ENCODE measurements around the gene MBOAT2. TPM values are rescaled to one million over a fixed set of nuclear protein-coding genes. Genes with fewer than 3 reads are reported as not detected.
A peak's percentile ranks its signal among the peaks of the same experiment; 100 is the strongest.

MBOAT2 gene
- total and polyA plus RNA-seq, 4 donors = 5.0 to 26.3 (median 15.0) TPM

DNA sequence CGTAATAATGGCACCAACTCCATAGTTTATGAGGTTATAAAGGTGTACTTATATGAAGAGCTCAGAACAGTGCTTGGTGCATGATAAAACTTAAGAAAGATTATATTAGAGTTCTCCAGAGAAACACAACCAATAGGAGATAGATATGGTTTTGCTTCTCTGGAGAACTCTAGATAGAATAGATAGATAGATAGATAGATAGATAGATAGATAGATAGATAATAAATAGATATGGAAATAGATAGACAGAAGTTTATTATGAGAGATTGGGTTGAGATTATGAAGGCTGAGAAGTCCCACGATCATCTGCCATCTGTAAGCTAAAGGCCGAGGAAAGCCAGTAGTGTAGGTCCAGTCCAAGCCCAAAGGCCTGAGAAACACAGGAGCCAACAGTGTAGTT is 2.9 kb upstream of the MBOAT2 start:
- no peaks in the 10 kb centered on the region for H3K27me3 ChIP-seq (ENCODE audit: control insufficient read depth in 1 of 2, insufficient read depth in 2 of 2, low read length in 1 of 2)
- no peaks in the 10 kb centered on the region for H3K4me1 ChIP-seq (ENCODE audit: control insufficient read depth in 1 of 2, insufficient read depth in 2 of 2, low read length in 2 of 2)
- intact Hi-C loops (cut with DNase I) = loop anchor here in 1 of 2 donors (10.0 kb wide), 1 partner anchor 172 kb away; the partner anchor contains the start of gene KIDINS220
- no peak overlapping the region for H3K4me3 ChIP-seq (ENCODE audit: low read length in 2 of 2)
- ATAC-seq (ENCODE audit: low FRiP score) (no peak), DNase-seq (no peak)
- H3K27ac ChIP-seq (ENCODE audit: low read depth in 1 of 2, low read length in 2 of 2) = no peak overlapping the region
- 93 to 94% methylated on average over 3 of the region's 3 CpGs for WGBS, 2 donors
- no peaks in the 10 kb centered on the region for H3K9me3 ChIP-seq (ENCODE audit: control insufficient read depth, low read length)
- H3K36me3 ChIP-seq (ENCODE audit: control insufficient read depth in 1 of 2, insufficient read depth in 2 of 2, low read length in 1 of 2) = no peaks in the 10 kb centered on the region

DNA sequence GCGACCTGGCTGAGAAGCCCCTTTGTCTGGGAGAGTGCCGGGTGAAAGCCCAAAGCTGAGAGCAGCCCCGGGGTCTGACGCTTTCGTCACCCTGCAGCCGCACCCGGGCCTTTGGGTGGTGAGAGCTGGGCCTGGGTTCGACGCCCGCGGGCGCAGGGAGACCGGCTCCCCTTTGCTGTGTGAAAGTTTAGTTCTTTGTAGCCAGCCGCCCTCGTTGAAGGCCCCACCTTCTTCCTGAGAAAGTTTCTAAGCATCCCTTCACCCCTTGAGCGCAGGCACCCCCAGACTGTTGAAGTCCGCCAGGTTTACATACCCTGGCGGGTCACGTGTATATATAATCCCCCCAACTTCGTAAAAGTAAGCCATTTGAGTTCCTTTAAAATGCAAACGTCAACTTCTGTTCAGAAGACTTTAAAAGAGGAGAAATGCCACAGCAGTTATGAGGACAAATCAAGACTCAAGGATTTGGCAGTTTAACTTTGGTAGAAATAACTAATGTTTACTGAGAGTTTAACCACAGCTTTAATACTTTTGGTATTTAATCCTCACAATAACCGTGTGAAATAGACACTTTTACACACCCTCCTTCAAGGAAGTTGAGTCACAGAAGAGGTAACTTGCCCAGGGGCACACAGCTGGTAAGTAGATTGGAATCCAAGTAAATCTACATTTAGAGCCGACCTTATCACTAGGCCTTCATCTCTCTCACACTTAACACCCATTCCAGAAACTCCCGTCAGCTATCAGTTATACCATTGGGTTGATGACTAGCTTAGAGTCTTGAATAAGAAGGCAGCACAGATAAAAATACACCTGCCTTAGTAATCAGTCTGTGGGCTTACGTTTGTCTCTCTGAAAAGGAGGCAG is 1.1 kb upstream of the MBOAT2 start:
- H3K9me3 ChIP-seq (ENCODE audit: control insufficient read depth, low read length) = no peaks in the 10 kb centered on the region
- WGBS, 2 donors = 20 to 22% methylated on average over 25 of the region's 25 CpGs
- H3K36me3 ChIP-seq (ENCODE audit: control insufficient read depth in 1 of 2, insufficient read depth in 2 of 2, low read length in 1 of 2) = no peaks in the 10 kb centered on the region
- peak overlapping the region; percentile 71 to 86 for H3K4me3 ChIP-seq (ENCODE audit: low read length in 2 of 2)
- DNase-seq = no peak
- H3K27me3 ChIP-seq (ENCODE audit: control insufficient read depth in 1 of 2, insufficient read depth in 2 of 2, low read length in 1 of 2) = no peaks in the 10 kb centered on the region
- intact Hi-C loops (cut with DNase I) = loop anchor here in 1 of 2 donors (10.0 kb wide), 1 partner anchor 170 kb away; the partner anchor contains the start of gene KIDINS220
- peak overlapping the region in 1 of 2 donors; percentile 43 for H3K27ac ChIP-seq (ENCODE audit: low read depth in 1 of 2, low read length in 2 of 2)
- no peaks in the 10 kb centered on the region for H3K4me1 ChIP-seq (ENCODE audit: control insufficient read depth in 1 of 2, insufficient read depth in 2 of 2, low read length in 2 of 2)
- ATAC-seq (ENCODE audit: low FRiP score) = no peak

DNA sequence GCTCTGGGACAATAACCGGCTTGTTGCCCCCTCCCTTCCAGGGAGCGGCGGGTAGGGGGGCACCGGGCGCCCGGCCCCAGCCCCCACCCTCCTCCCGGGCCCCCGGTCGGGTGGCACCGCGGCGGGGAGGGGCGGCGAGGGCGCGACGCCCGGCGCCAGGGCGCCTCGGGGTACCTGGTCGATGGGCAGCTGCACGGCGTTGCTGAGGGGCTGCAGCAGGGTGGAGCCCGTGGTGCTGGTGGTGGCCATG is 193 bp downstream of the MBOAT2 start:
- no peaks in the 10 kb centered on the region for H3K36me3 ChIP-seq (ENCODE audit: control insufficient read depth in 1 of 2, insufficient read depth in 2 of 2, low read length in 1 of 2)
- no peaks in the 10 kb centered on the region for H3K27me3 ChIP-seq (ENCODE audit: control insufficient read depth in 1 of 2, insufficient read depth in 2 of 2, low read length in 1 of 2)
- H3K27ac ChIP-seq (ENCODE audit: low read depth in 1 of 2, low read length in 2 of 2) = no peak overlapping the region
- DNase-seq (no peak), ATAC-seq (ENCODE audit: low FRiP score) (no peak)
- H3K9me3 ChIP-seq (ENCODE audit: control insufficient read depth, low read length) = no peaks in the 10 kb centered on the region
- WGBS, 2 donors = 0 to 1% methylated on average over 3 to 25 of the region's 25 CpGs
- H3K4me1 ChIP-seq (ENCODE audit: control insufficient read depth in 1 of 2, insufficient read depth in 2 of 2, low read length in 2 of 2) = no peaks in the 10 kb centered on the region
- H3K4me3 ChIP-seq (ENCODE audit: low read length in 2 of 2) = peak overlapping the region; percentile 71 to 87
- intact Hi-C loops (cut with DNase I) = loop anchor here in 1 of 2 donors (10.0 kb wide), 1 partner anchor 168 kb away; the partner anchor contains the start of gene KIDINS220

DNA sequence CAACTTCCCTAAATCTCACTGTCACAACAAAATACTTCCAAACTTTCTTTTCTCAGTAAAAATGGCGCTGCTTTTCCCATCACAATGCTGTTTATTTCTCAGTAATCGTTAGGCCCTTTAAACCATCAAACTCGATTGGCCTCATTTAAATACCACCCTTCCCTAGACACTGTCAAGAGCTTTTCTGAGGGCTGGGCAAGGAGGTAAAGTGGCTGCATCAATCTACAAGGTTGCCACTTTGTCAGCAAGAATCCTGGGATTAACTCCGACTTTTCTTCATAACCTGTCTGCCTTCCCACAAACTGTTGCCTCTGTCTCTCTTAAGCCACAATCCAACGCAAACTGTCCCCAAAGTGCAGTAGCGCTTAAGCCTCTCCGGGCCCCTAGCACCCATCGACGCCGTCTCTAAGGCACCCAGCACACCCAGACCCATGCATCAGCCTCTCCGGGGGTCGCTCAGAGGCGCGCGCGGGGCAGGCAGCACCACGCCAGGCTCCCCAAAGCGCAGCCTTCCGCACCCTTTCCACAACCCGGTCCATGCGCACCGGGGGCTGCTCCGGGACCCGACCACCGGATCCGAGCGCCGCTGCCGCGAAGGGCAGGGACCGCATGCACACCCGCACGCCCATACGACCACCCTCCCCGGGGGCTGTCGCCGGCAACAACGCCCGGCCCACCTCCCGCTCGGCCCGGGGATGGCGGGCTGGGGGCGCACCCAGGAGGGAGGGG is 683 bp downstream of the MBOAT2 start:
- WGBS, 2 donors = 2 to 3% methylated on average over 41 to 44 of the region's 44 CpGs
- H3K4me3 ChIP-seq (ENCODE audit: low read length in 2 of 2) = peak overlapping the region; percentile 71 to 87
- no peaks in the 10 kb centered on the region for H3K27me3 ChIP-seq (ENCODE audit: control insufficient read depth in 1 of 2, insufficient read depth in 2 of 2, low read length in 1 of 2)
- no peaks in the 10 kb centered on the region for H3K4me1 ChIP-seq (ENCODE audit: control insufficient read depth in 1 of 2, insufficient read depth in 2 of 2, low read length in 2 of 2)
- no peak overlapping the region for H3K27ac ChIP-seq (ENCODE audit: low read depth in 1 of 2, low read length in 2 of 2)
- DNase-seq = peak; percentile 50 to 76
- no peaks in the 10 kb centered on the region for H3K36me3 ChIP-seq (ENCODE audit: control insufficient read depth in 1 of 2, insufficient read depth in 2 of 2, low read length in 1 of 2)
- intact Hi-C loops (cut with DNase I) = loop anchor here in 1 of 2 donors (10.0 kb wide), 1 partner anchor 168 kb away; the partner anchor contains the start of gene KIDINS220
- ATAC-seq (ENCODE audit: low FRiP score) = peak; percentile 3
- H3K9me3 ChIP-seq (ENCODE audit: control insufficient read depth, low read length) = no peaks in the 10 kb centered on the region

DNA sequence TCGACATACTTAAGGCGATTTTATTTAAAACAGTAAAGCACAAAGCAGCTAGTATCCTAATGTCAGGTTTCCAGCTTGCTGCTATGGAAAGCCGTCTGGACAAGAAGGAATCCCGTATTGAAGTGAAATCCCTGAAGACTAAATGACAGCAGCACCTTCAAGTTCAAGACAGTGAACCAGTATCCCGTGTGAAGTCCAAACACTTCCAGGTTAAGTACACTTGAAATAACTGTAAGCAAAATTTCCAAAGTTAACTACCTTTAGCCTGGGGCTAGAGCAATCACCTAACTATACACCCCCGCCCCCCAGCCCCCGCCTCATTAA is 1.2 kb downstream of the MBOAT2 start:
- H3K4me3 ChIP-seq (ENCODE audit: low read length in 2 of 2) = no peak overlapping the region
- ATAC-seq (ENCODE audit: low FRiP score) (no peak), DNase-seq (no peak)
- no peaks in the 10 kb centered on the region for H3K9me3 ChIP-seq (ENCODE audit: control insufficient read depth, low read length)
- 70 to 72% methylated on average over 7 of the region's 7 CpGs for WGBS, 2 donors
- peak overlapping the region in 1 of 2 donors; percentile 6 for H3K27ac ChIP-seq (ENCODE audit: low read depth in 1 of 2, low read length in 2 of 2)
- H3K27me3 ChIP-seq (ENCODE audit: control insufficient read depth in 1 of 2, insufficient read depth in 2 of 2, low read length in 1 of 2) = no peaks in the 10 kb centered on the region
- intact Hi-C loops (cut with DNase I) = loop anchor here in 1 of 2 donors (10.0 kb wide), 1 partner anchor 167 kb away; the partner anchor contains the start of gene KIDINS220
- H3K4me1 ChIP-seq (ENCODE audit: control insufficient read depth in 1 of 2, insufficient read depth in 2 of 2, low read length in 2 of 2) = no peaks in the 10 kb centered on the region
- H3K36me3 ChIP-seq (ENCODE audit: control insufficient read depth in 1 of 2, insufficient read depth in 2 of 2, low read length in 1 of 2) = no peaks in the 10 kb centered on the region

DNA sequence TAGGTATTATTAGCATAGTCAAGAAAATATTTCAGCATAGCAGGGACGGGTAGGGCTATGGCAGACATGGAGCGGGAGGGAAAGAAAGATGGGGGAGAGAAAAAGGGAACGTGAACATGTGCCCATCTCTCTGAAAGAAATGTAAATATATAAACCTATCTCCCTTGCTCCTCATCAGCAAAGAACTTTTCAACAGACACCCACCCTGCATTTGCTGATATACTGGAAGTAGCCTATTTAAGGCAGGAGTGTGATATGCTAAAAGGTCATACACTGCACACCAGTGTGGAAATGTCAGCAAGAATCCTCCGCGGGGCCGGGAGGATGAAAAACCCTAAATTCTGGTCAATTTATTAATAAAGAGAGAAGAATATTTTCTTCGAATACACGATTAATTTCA is 1.7 kb downstream of the MBOAT2 start:
- ATAC-seq (ENCODE audit: low FRiP score) = no peak

DNA sequence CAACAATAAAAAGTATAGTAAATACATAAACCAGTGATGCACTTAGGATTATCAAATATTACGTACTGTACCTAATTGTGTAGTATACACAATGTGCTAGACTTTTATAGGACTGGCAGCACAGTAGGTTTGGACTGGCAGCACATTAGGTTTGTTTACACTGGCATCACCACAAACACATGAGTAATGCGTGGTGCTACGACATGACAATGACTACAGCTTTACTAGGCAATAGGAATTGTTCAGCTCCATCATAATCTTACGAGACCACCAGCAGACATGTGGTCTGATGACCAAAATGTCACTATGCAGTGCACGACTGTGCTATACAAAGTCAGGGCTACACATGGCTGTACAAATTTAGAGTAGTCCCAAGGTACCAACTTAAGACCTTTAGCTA is 2.3 kb downstream of the MBOAT2 start:
- no peak overlapping the region for H3K27ac ChIP-seq (ENCODE audit: low read depth in 1 of 2, low read length in 2 of 2)
- no peak overlapping the region for H3K4me3 ChIP-seq (ENCODE audit: low read length in 2 of 2)
- H3K4me1 ChIP-seq (ENCODE audit: control insufficient read depth in 1 of 2, insufficient read depth in 2 of 2, low read length in 2 of 2) = no peaks in the 10 kb centered on the region
- no peaks in the 10 kb centered on the region for H3K27me3 ChIP-seq (ENCODE audit: control insufficient read depth in 1 of 2, insufficient read depth in 2 of 2, low read length in 1 of 2)
- no peaks in the 10 kb centered on the region for H3K36me3 ChIP-seq (ENCODE audit: control insufficient read depth in 1 of 2, insufficient read depth in 2 of 2, low read length in 1 of 2)
- intact Hi-C loops (cut with DNase I) = loop anchor here in 1 of 2 donors (10.0 kb wide), 1 partner anchor 166 kb away; the partner anchor contains the start of gene KIDINS220
- no peaks in the 10 kb centered on the region for H3K9me3 ChIP-seq (ENCODE audit: control insufficient read depth, low read length)
- 27 to 29% methylated on average over 5 of the region's 5 CpGs for WGBS, 2 donors
- no peak for DNase-seq
- no peak for ATAC-seq (ENCODE audit: low FRiP score)

More for the DNA sequence above, 1.7 kb downstream of the MBOAT2 start:
- H3K4me1 ChIP-seq (ENCODE audit: control insufficient read depth in 1 of 2, insufficient read depth in 2 of 2, low read length in 2 of 2) = no peaks in the 10 kb centered on the region
- intact Hi-C loops (cut with DNase I) = loop anchor here in 1 of 2 donors (10.0 kb wide), 1 partner anchor 167 kb away; the partner anchor contains the start of gene KIDINS220
- WGBS, 2 donors = 92 to 95% methylated on average over 8 of the region's 8 CpGs
- H3K27ac ChIP-seq (ENCODE audit: low read depth in 1 of 2, low read length in 2 of 2) = no peak overlapping the region
- H3K4me3 ChIP-seq (ENCODE audit: low read length in 2 of 2) = no peak overlapping the region
- H3K9me3 ChIP-seq (ENCODE audit: control insufficient read depth, low read length) = no peaks in the 10 kb centered on the region
- no peaks in the 10 kb centered on the region for H3K27me3 ChIP-seq (ENCODE audit: control insufficient read depth in 1 of 2, insufficient read depth in 2 of 2, low read length in 1 of 2)
- DNase-seq = no peak
- no peaks in the 10 kb centered on the region for H3K36me3 ChIP-seq (ENCODE audit: control insufficient read depth in 1 of 2, insufficient read depth in 2 of 2, low read length in 1 of 2)

DNA sequence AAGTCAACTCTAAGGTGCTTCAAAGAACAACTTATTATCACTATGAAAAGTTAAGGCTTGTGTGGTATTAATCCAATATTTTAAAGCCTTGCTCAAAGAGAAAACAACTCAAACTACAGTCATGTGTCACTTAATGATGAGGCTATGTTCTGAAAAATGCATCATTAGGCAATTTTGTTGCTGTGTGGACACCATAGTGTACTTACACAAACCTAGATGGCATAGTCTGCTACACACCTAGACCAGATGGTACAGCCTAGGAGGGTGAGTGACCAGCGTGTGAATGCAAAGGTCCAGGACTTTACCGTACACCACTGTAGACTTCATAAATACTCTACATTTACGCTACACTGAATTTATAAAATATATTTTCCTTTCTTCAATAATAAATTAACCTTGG is 3.0 kb downstream of the MBOAT2 start:
- Histone ChIP-seq H3K27ac (ENCODE audit: low read depth in 1 of 2, low read length in 2 of 2) (no peak overlapping the region), H3K4me1 (ENCODE audit: control insufficient read depth in 1 of 2, insufficient read depth in 2 of 2, low read length in 2 of 2) (no peaks in the 10 kb centered on the region), H3K36me3 (ENCODE audit: control insufficient read depth in 1 of 2, insufficient read depth in 2 of 2, low read length in 1 of 2) (no peaks in the 10 kb centered on the region), H3K4me3 (ENCODE audit: low read length in 2 of 2) (no peak overlapping the region), H3K9me3 (ENCODE audit: control insufficient read depth, low read length) (no peaks in the 10 kb centered on the region), H3K27me3 (ENCODE audit: control insufficient read depth in 1 of 2, insufficient read depth in 2 of 2, low read length in 1 of 2) (no peaks in the 10 kb centered on the region)
- WGBS, 2 donors = 96 to 97% methylated on average over 3 of the region's 3 CpGs
- ATAC-seq (ENCODE audit: low FRiP score) (no peak), DNase-seq (no peak)
- intact Hi-C loops (cut with DNase I) = loop anchor here in 1 of 2 donors (10.0 kb wide), 1 partner anchor 166 kb away; the partner anchor contains the start of gene KIDINS220
